ENCODE results near the gene PSG2.
"Not testable (repeated sequence)": the region's sequence is repeated elsewhere in the genome, so short reads cannot be mapped to it uniquely, and the experiment has no call there.

DNA sequence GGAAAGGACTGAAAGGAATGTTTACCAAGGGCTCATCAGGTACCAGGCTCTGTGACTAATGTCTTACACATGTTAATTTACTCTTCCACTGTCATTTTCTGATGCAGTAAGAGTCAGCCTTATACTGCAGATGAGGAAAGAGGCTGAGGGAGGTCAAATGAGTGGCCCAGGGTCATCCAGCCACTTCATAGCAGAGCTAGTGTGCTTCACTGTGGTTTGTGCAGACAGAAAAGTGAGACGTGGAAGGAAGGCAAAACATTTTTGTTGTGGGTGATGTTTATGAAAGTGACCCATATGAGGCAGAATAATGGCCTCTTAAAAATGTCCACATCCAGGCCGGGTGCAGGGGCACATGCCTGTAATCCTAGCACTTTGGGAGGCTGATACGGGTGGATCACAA lies 22.2 kb downstream of the PSG2 start:
- not testable (repeated sequence) for TF ChIP-seq CTCF, POLR2A (IDR thresholded peaks at IDR 0.05)
